DMS153 treated with DMSO at 0.1 percent for 48 hours (cell line): ENCODE results near the gene PHF13.

Experiments
- DNase-seq: peaks from one replicate; lab custom pipeline; 2025; ENCODE audit not compliant: unreplicated experiment; lab: John Stamatoyannopoulos, UW

Gene PHF13

GRCh38 chr1:6613361-6614018 is at the start of gene PHF13:
Gene PHF13 (plus strand): TSS chr1:6613731. CDS start chr1:6614067, 336 bp downstream.
- peak; percentile 94 for DNase-seq

DNA sequence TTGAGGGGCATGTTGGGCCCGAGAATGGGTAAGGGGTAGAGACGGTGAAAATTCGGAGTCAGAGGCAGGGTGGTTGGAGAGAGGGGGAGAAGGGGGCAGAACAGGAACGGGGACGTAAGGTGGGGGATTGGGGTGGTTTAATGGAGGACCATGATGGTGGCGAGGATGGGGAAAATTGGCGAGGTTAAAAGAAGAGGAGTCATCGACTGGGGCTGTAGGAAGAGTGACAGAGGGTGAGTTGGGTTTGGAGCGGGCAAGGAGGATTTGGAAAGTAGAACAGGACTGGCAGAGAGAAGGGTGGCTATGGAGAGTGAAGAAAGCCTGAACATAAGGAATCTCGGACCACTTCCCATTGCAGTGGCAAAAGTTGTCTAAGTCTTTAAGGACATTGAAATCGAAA is 44.5 kb upstream of the PHF13 start:
- DNase-seq, result no peak

GRCh38 chr1:6570100-6570499 is 43.4 kb upstream of the PHF13 start:
- no peak for DNase-seq

DNA sequence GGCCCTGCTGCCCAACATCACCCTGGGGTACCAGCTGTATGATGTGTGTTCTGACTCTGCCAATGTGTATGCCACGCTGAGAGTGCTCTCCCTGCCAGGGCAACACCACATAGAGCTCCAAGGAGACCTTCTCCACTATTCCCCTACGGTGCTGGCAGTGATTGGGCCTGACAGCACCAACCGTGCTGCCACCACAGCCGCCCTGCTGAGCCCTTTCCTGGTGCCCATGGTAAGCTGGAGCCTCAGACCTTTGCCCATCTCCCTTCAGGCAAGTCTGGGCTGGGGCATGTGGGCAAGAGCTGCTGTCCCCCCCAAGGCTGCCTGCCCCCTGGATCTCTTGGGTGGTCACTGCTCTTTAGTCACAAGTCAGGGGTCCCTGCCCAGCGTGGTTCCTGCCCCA is 42.5 kb upstream of the PHF13 start:
- DNase-seq, result no peak

DNA sequence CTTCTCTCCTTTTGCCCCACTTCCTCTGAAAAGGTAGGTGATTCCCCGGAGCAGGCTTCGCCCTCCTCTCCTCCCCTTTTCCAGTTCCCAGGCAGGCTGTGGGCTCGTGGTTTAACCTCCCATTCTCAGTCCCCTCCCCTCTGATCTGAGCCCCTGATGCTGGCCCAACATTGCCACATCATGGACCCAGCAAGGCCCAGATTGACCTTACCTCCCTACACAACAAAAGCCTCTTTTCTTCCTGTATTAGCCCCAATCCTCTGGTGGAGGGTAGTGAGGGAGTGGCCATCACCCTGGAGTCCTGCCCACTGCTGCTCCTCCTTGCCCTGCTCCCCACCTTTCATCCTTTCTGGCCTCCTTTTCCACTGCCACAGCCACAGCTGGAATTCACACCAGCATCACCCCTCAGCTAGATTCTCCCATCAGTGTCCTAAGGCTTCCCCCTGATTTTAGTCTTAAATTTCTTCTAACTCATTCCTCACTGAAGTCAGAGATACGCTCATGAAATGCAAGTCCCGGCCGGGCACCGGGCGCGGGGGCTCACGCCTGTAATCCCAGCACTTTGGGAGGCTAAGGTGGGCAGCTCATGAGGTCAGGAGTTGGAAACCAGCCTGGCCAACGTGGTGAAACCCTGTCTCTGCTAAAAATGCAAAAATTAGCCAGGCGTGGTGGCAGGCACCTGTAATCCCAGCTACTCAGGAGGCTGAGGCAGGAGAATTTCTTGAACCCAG is 40.7 kb upstream of the PHF13 start:
- DNase-seq, result no peak

GRCh38 chr1:6574025-6574620 is 39.4 kb upstream of the PHF13 start:
- DNase-seq, result no peak

GRCh38 chr1:6574818-6575217 is 38.7 kb upstream of the PHF13 start:
- DNase-seq, result no peak

- no peak for DNase-seq
These were observed 35.6 kb upstream of the PHF13 start for GRCh38 chr1:6577831-6578525.

- DNase-seq, result no peak
These were observed 34.7 kb upstream of the PHF13 start for GRCh38 chr1:6578624-6579373.

DNA sequence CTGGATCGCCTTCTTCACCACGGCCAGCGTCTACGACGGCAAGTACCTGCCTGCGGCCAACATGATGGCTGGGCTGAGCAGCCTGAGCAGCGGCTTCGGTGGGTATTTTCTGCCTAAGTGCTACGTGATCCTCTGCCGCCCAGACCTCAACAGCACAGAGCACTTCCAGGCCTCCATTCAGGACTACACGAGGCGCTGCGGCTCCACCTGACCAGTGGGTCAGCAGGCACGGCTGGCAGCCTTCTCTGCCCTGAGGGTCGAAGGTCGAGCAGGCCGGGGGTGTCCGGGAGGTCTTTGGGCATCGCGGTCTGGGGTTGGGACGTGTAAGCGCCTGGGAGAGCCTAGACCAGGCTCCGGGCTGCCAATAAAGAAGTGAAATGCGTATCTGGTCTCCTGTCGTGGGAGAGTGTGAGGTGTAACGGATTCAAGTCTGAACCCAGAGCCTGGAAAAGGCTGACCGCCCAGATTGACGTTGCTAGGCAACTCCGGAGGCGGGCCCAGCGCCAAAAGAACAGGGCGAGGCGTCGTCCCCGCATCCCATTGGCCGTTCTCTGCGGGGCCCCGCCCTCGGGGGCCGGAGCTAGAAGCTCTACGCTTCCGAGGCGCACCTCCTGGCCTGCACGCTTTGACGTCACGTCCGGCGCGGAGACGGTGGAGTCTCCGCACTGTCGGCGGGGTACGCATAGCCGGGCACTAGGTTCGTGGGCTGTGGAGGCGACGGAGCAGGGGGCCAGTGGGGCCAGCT is 34.0 kb upstream of the PHF13 start, which contains the start of gene ZBTB48:
Gene ZBTB48, plus strand, starts transcription at position 621 of the 745 bp plus-strand sequence. CDS start 616 bp downstream, outside the sequence.
- peak; percentile 91 for DNase-seq

DNA sequence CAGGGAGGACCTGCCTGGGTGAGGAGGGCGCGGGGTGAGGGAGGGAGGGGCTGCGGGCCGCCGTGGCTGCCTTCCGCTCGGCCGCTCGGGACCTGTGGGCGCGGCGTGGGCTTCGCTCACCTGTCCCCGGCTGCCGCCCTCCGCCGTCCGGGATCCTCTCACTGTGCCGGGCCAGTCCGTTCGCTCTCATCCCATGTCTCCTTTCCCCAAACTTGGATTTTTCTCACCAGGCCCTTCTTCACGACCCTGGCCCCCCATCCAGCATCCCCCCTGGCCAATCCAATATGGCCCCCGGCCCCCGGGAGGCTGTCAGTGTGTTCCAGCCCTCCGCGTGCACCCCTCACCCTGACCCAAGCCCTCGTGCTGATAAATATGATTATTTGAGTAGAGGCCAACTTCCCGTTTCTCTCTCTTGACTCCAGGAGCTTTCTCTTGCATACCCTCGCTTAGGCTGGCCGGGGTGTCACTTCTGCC is 33.4 kb upstream of the PHF13 start:
- DNase-seq, result no peak

DNA sequence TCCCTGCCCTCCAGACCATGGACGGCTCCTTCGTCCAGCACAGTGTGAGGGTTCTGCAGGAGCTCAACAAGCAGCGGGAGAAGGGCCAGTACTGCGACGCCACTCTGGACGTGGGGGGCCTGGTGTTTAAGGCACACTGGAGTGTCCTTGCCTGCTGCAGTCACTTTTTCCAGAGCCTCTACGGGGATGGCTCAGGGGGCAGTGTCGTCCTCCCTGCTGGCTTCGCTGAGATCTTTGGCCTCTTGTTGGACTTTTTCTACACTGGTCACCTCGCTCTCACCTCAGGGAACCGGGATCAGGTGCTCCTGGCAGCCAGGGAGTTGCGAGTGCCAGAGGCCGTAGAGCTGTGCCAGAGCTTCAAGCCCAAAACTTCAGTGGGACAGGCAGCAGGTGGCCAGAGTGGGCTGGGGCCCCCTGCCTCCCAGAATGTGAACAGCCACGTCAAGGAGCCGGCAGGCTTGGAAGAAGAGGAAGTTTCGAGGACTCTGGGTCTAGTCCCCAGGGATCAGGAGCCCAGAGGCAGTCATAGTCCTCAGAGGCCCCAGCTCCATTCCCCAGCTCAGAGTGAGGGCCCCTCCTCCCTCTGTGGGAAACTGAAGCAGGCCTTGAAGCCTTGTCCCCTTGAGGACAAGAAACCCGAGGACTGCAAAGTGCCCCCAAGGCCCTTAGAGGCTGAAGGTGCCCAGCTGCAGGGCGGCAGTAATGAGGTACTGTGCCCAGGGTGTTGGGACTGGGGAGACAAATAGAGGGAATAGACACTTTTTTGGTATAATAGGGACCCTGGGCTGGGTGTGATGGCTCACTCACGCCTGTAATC is 32.7 kb upstream of the PHF13 start:
- no peak for DNase-seq

DNA sequence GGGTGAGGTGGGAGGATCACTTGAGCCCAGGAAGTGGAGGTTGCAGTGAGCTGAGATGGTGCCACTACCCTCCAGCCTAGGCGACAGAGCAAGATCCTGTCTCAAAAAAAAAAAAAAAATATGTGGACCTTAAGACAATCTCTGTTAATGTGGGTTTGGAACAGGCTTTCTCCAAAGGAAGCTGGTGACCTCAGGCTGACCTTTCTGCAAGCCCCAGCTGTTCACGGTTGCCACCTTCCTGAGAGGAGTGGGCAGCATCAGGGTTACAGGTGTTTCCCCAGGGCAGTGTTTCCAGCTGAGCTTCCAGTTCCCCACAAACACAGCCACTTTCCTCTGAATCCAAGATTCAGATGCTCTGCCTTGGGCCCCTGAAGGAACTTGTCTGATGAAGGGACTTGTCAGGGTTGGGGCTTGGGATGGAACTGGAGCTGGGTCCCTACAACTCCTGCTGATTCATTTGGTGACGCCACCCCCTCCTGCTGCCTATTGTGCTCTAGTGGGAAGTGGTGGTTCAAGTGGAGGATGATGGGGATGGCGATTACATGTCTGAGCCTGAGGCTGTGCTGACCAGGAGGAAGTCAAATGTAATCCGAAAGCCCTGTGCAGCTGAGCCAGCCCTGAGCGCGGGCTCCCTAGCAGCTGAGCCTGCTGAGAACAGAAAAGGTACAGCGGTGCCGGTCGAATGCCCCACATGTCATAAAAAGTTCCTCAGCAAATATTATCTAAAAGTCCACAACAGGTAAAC is 31.8 kb upstream of the PHF13 start:
- DNase-seq, result no peak

DNA sequence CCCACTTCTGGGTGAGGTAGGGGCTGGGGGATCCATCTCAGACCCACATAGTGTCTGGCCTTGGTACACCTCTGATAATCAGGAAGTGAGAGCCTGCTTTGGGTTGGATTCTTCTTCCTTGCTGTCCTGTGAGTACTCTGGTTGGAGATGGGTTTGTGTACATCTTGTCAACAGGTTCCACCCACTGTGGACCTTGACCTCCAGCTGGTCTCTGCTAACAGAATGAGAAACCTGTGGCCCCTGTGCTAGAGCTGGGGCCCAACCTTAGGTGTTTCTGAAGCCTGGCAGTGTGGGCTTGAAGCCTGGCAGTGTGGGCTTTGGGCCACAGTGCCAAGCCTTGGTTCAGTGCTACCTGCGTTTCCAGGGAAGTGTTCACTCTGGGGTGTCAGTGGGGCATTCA is 31.2 kb upstream of the PHF13 start:
- no peak for DNase-seq

DNA sequence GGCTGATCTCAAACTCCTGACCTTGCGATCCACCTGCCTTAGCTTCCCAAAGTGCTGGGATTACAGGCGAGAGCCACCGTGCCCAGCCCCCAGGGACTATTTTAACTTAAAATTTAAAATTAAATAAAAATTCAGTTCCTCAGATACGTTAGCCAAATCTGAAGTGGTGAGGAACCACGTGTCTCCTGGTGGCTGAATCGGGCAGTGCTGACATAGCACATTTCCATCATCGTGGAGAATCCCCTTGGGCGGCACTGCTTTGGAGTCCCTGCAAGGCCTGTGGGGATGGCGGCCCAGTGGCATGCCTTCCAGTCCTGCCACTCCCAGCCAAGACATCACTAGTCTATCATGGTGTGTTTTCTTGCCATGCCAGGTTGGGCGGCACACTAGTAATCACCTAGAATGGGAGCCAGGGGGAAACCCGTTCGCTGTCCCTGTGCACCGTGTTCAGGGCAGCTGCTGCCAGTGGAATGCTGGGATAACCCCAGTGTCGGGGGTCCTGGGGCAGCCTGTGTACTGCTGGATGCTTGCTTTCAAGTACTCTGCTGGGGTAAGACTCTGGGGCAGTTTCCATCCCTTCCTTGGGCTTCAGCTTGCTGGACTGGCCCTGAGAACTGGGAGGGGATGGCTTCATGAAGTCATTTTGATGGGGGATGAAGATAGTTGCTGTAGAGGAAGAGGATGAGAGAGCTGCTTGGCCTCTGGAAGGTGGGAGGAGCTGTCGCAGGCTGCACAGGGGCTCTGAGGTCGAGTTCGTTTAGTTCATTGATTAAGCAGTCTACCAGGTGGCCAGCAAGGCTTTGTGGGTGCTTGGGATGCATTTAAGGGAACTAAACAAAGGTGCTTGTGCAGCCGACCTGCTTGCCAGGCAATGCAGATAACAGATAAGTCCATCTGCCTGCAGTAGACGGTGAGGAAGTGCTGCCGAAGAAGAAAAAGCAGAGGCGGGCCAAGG is 29.1 kb upstream of the PHF13 start:
- DNase-seq, result no peak

- no peak for DNase-seq
These were observed 28.3 kb upstream of the PHF13 start for GRCh38 chr1:6585081-6585722.

DNA sequence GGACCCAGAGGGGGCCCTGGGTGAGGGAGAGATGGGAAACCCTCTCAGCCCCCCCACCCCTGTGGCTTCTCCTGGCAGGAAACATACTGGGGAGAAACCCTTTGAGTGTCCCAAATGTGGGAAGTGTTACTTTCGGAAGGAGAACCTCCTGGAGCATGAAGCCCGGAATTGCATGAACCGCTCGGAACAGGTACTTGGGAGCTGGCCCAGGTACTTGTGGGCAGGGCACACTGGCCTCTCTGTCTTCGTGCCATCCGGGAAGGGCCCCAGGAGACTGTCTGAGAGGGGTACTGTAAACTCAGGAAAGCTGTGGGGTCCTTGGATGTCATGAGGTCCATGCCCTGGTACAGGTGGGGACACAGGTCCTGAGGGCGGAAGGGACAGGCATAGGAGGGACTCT is 27.7 kb upstream of the PHF13 start:
- DNase-seq, result no peak
